ENCODE data around the gene TMEM151B.

GRCh38 chr6:44221961-44222335, 48.3 kb upstream of the TMEM151B start:
- TF ChIP-seq CTCF (IDR thresholded peaks at IDR 0.05; ENCODE audit: low read depth, low read length) (no peak), EZH2phosphoT487 (IDR thresholded peaks at IDR 0.05; ENCODE audit: low read depth) (no peak)

All from OCI-LY3 (cell line).